HepG2 (cell line): ENCODE data around the gene ZNF391. TPM values are rescaled to one million over a fixed set of nuclear protein-coding genes. Genes with fewer than 3 reads are reported as not detected.

Source experiments
- ATAC-seq: fragments of 200-7000 bp; cut with Tn5 transposase; 3 replicates; pipeline ENCODE4 v1.9.1; 2020; ENCODE audit warnings: mild to moderate bottlenecking, moderate library complexity
- BruUV-seq: library from RNA; stranded (reverse); fragments of 400-500 nt; replicated peaks from 2 replicates; lab custom pipeline; 2021; lab: Mats Ljungman, UMichigan
- CTCF ChIA-PET: fragments of 300-600 bp; formaldehyde crosslinking; extraction: SDS; loops from one replicate; lab custom pipeline; 2021; ENCODE audit warnings: low total read pairs, inconsistent platforms, low intra/inter-chr PET ratio; lab: Yijun Ruan, JAX
- POLR2A ChIA-PET: fragments of 350-600 bp; sonication (Branson Sonifier 250); formaldehyde crosslinking; loops from one replicate; lab custom pipeline; 2020; ENCODE audit warnings: antibody characterized with exemption, inconsistent platforms; lab: Yijun Ruan, JAX
- DNase-seq: peaks from one replicate; pipeline ENCODE4 v3.0.0-alpha.2; 2015; ENCODE audit warnings: low spot score
- FAIRE-seq: peaks from 3 replicates; lab custom pipeline; 2011; peaks lifted over from hg19 to GRCh38; lab: Jason Lieb, UNC
- H2AFZ ChIP-seq: one replicate; pipeline ENCODE4 v1.6.1; 2011; ENCODE audit warnings: low read length, inconsistent platforms
- H3K27ac ChIP-seq: fragments of 300-600 bp; 3 replicates; pipeline ENCODE4 v1.8.0; 2011; ENCODE audit warnings: mixed run types, mild to moderate bottlenecking, mixed read lengths, low read length, inconsistent platforms; ENCODE audit not compliant: insufficient read depth; ENCODE audit errors: extremely low read length
- H3K27me3 ChIP-seq, 2 experiments: fragments of 200-600 bp in 1 of 2; 2 replicates in 1 of 2; 3 replicates in 1 of 2; pipeline versions ENCODE4 v1.6.0 to v1.8.0; 2011; ENCODE audit warnings: low read length in 2 of 2, mild to moderate bottlenecking in 2 of 2, moderate library complexity in 2 of 2, inconsistent platforms in 1 of 2; ENCODE audit not compliant: insufficient read depth in 2 of 2, control insufficient read depth in 1 of 2
- H3K36me3 ChIP-seq, 2 experiments: fragments of 200-600 bp in 1 of 2; replicated peaks in 1 of 2; 2 replicates in 1 of 2; 3 replicates in 1 of 2; pipeline versions ENCODE4 v1.5.1 to v1.8.0; 2011; ENCODE audit warnings: low read length in 2 of 2, inconsistent platforms in 1 of 2; ENCODE audit not compliant: insufficient read depth in 2 of 2, control insufficient read depth in 1 of 2
- H3K4me1 ChIP-seq: 2 replicates; pipeline ENCODE4 v1.5.1; 2012; ENCODE audit warnings: low read length, inconsistent platforms; ENCODE audit not compliant: insufficient read depth
- H3K4me2 ChIP-seq: 2 replicates; pipeline ENCODE4 v1.6.0; 2011; ENCODE audit warnings: low read depth, low read length, inconsistent platforms
- H3K4me3 ChIP-seq, 3 experiments: fragments of 200-600 bp in 1 of 3; sonication (generic), shearing (Covaris generic) in 1 of 3; replicated peaks in 1 of 3; 2 replicates each; pipeline ENCODE4 v1.5.1; 2011 to 2016; ENCODE audit warnings: low read length in 3 of 3, inconsistent platforms in 2 of 3, low read depth in 2 of 3, mild to moderate bottlenecking in 2 of 3, control low read depth in 1 of 3, mixed read lengths in 1 of 3; ENCODE audit not compliant: insufficient read depth in 1 of 3
- H3K79me2 ChIP-seq: one replicate; pipeline ENCODE4 v1.6.1; 2011; ENCODE audit warnings: low read length, inconsistent platforms; ENCODE audit not compliant: insufficient read depth
- H3K9ac ChIP-seq: 2 replicates; pipeline ENCODE4 v1.6.0; 2011; ENCODE audit warnings: mild to moderate bottlenecking, low read depth, low read length, inconsistent platforms; ENCODE audit not compliant: insufficient read depth
- H3K9me3 ChIP-seq: 2 replicates; pipeline ENCODE4 v1.5.1; 2012; ENCODE audit warnings: mild to moderate bottlenecking, low read length
- H4K20me1 ChIP-seq: 2 replicates; pipeline ENCODE4 v1.6.0; 2011; ENCODE audit warnings: inconsistent platforms, mild to moderate bottlenecking, low read length, moderate library complexity; ENCODE audit not compliant: insufficient read depth
- ADNP ChIP-seq: sonication (generic); formaldehyde crosslinking; IDR thresholded peaks from 2 replicates; pipeline ENCODE4 v1.4.0; 2020; ENCODE audit warnings: missing genetic modification reagents
- HIC2 ChIP-seq: sonication (generic); formaldehyde crosslinking; IDR thresholded peaks from 2 replicates; pipeline ENCODE4 v1.9.0; 2022; ENCODE audit warnings: low read depth, missing genetic modification reagents
- IRF9 ChIP-seq: sonication (generic); formaldehyde crosslinking; IDR thresholded peaks from 2 replicates; pipeline ENCODE4 v1.8.0; 2022; ENCODE audit warnings: missing genetic modification reagents, mild to moderate bottlenecking, borderline replicate concordance
- KLF9 ChIP-seq: IDR thresholded peaks from 2 replicates; pipeline ENCODE4 v1.6.1; 2016; ENCODE audit warnings: low read depth
- MZF1 ChIP-seq: sonication (generic); formaldehyde crosslinking; IDR thresholded peaks from 2 replicates; pipeline ENCODE4 v1.8.1; 2023; ENCODE audit warnings: mild to moderate bottlenecking, missing genetic modification reagents, borderline replicate concordance
- PBX2 ChIP-seq: IDR thresholded peaks from 2 replicates; pipeline ENCODE4 v1.6.1; 2016; ENCODE audit warnings: control low read depth
- REPIN1 ChIP-seq: sonication (generic); formaldehyde crosslinking; IDR thresholded peaks from 2 replicates; pipeline ENCODE4 v1.8.0; 2022; ENCODE audit warnings: missing genetic modification reagents, low read depth, mild to moderate bottlenecking, borderline replicate concordance
- SAFB2 ChIP-seq: sonication (generic); formaldehyde crosslinking; IDR thresholded peaks from 2 replicates; pipeline ENCODE4 v1.5.1; 2020; ENCODE audit warnings: missing genetic modification reagents, low read depth, mild to moderate bottlenecking, borderline replicate concordance
- SPEN ChIP-seq: sonication (generic); formaldehyde crosslinking; IDR thresholded peaks from 2 replicates; pipeline ENCODE4 v1.5.1; 2020; ENCODE audit warnings: low read depth, mild to moderate bottlenecking, missing genetic modification reagents
- THAP11 ChIP-seq: IDR thresholded peaks from 2 replicates; pipeline ENCODE4 v1.6.1; 2016; ENCODE audit warnings: missing biosample characterization, missing genetic modification reagents
- ZHX1 ChIP-seq: sonication (generic); formaldehyde crosslinking; IDR thresholded peaks from 2 replicates; pipeline ENCODE4 v1.8.1; 2022; ENCODE audit warnings: low read depth, mild to moderate bottlenecking, missing genetic modification reagents
- ZNF205 ChIP-seq: IDR thresholded peaks from 2 replicates; pipeline ENCODE4 v1.6.1; 2018; ENCODE audit warnings: missing biosample characterization, missing genetic modification reagents
- ZNF335 ChIP-seq: sonication (generic); formaldehyde crosslinking; IDR thresholded peaks from 2 replicates; pipeline ENCODE4 v1.4.0; 2020; ENCODE audit warnings: missing genetic modification reagents
- ZNF530 ChIP-seq: sonication (generic); formaldehyde crosslinking; IDR thresholded peaks from 2 replicates; pipeline ENCODE4 v1.5.0; 2020; ENCODE audit warnings: low read depth, mild to moderate bottlenecking, missing genetic modification reagents
- ZNF615 ChIP-seq: sonication (generic); formaldehyde crosslinking; IDR thresholded peaks from 2 replicates; pipeline ENCODE4 v1.5.0; 2020; ENCODE audit warnings: mild to moderate bottlenecking, missing genetic modification reagents, borderline replicate concordance
- ZNF761 ChIP-seq: sonication (generic); formaldehyde crosslinking; conservative IDR thresholded peaks from 2 replicates; pipeline ENCODE4 v1.4.0; 2020; ENCODE audit warnings: mild to moderate bottlenecking, missing genetic modification reagents
- WGBS: methylation state at CpG from one replicate; pipeline ENCODE4 v1.1.6; 2017; ENCODE audit warnings: low lambda C conversion rate; 5-methylcytosine and 5-hydroxymethylcytosine counted together
- in situ Hi-C: cut with HindIII; loops from 2 replicates; pipeline ENCODE4 v1.10.0; 2017; ENCODE audit warnings: low pct_unique_long_range_greater_than_20kb; ENCODE audit not compliant: extremely low pct_ligation_motif_present
- intact Hi-C: fragments of 100-400 bp; cut with micrococcal nuclease; formaldehyde crosslinking; loops from one replicate; pipeline ENCODE4 v1.10.0; 2022; ENCODE audit not compliant: unreplicated experiment
- polyA plus RNA-seq, 8 experiments: library from polyadenylated mRNA; depleted of rRNA in 3 of 8; stranded (reverse) in 7 of 8; unstranded in 1 of 8; fragments of >200 nt; fragmentation: Illumina TruSeq in 4 of 8; extraction: Trizol in 4 of 8; gene quantifications; 2 replicates each; pipeline versions ENCODE4 v1.2.1 to v1.2.3, GENCODE V29; 2011 to 2016; ENCODE audit warnings: low read depth in 4 of 8, missing spikeins in 1 of 8, mixed read lengths in 1 of 8; ENCODE audit not compliant: insufficient read depth in 1 of 8
- total RNA-seq, 5 experiments: library from RNA; depleted of rRNA; stranded (reverse); fragments of >200 nt; fragmentation: Illumina TruSeq; extraction: Trizol; gene quantifications; 2 replicates each; pipeline ENCODE4 v1.2.3, GENCODE V29; 2016; ENCODE audit warnings: low read depth in 1 of 5

The ZNF391 gene
- total and polyA plus RNA-seq, 2 of the 13 experiments (the other 11 are each of a cell fraction or from before 2014, with no cell fraction given): 0.78 to 1.7 TPM

- TF ChIP-seq PBX2 (no peak), SAFB2 (CRISPR knock-in tag) (no peak), ZHX1 (no peak), ZNF761 (no peak), ZNF205 (no peak), ZNF530 (CRISPR knock-in tag) (no peak), KLF9 (CRISPR knock-in tag) (no peak), REPIN1 (no peak)
Observed at GRCh38 chr6:27439371-27439770, 50.8 kb downstream of the ZNF391 start (continued).

- Histone ChIP-seq H2AFZ (no peak overlapping the region), H3K36me3 (no peaks in the 10 kb centered on the region), H3K9me3 (peaks cover 46% of the 10 kb centered on the region; the same call in 1 of the 2 replicates), H3K27ac (no peak overlapping the region), H3K4me1 (no peaks in the 10 kb centered on the region), H3K9ac (no peak overlapping the region), H3K79me2 (no peaks in the 10 kb centered on the region), H4K20me1 (no peaks in the 10 kb centered on the region), H3K4me2 (no peak overlapping the region), H3K4me3 (no peak overlapping the region), H3K27me3 (no peaks in the 10 kb centered on the region)
- intact Hi-C loops (no loop called here), in situ Hi-C loops (no loop called here)
- DNase-seq (no peak), ATAC-seq (no peak), FAIRE-seq (no peak)
- BruUV-seq: no TSS peak
- 62% methylated on average over 3 of the region's 3 CpGs for WGBS
- TF ChIP-seq MZF1 (CRISPR knock-in tag) (no peak), HIC2 (CRISPR knock-in tag) (no peak), ZNF615 (CRISPR knock-in tag) (no peak), ZNF335 (CRISPR knock-in tag) (no peak), SPEN (CRISPR knock-in tag) (no peak), THAP11 (no peak), IRF9 (CRISPR knock-in tag) (no peak), ADNP (CRISPR knock-in tag) (no peak)
- ChIA-PET POLR2A (no interaction called here), CTCF (no interaction called here)
Observed at GRCh38 chr6:27441001-27441400, 52.4 kb downstream of the ZNF391 start.
